OCI-LY3 (cell line): Measurements from ENCODE around the gene DTNA.

ENCODE experiments used
- EZH2phosphoT487 ChIP-seq: fragments of 200-600 bp; shearing (Covaris generic); IDR thresholded peaks from 2 replicates; pipeline ENCODE4 v1.6.1; 2018; ENCODE audit warnings: antibody characterized with exemption, mixed run types, low read depth
- TF ChIP-seq, protein P1 (sequence below): fragments of 200-600, 300-600 bp; sonication (generic); IDR thresholded peaks from 2 replicates; pipeline ENCODE4 v1.5.1; 2014; ENCODE audit warnings: antibody characterized with exemption, low read length, low read depth

DNA sequence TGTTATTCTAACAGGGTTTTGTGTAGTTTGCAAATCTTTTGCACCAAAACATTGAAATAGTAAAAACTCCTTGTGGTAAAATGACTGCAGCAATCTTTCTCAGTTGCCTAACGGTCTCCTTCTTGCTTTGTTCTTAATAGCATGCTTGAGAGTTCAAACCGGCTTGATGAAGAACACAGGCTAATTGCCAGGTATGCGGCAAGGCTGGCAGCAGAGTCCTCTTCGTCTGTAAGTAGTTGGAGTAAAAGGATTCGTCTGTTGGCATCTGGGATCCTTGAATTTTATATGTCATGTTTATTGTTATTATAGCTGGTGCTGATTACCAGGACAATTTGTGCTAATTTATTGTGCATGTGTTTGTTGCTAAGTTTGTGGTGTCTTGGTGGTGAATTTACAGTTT is 138.1 kb downstream of the DTNA start:
- TF ChIP-seq, protein P1, sequence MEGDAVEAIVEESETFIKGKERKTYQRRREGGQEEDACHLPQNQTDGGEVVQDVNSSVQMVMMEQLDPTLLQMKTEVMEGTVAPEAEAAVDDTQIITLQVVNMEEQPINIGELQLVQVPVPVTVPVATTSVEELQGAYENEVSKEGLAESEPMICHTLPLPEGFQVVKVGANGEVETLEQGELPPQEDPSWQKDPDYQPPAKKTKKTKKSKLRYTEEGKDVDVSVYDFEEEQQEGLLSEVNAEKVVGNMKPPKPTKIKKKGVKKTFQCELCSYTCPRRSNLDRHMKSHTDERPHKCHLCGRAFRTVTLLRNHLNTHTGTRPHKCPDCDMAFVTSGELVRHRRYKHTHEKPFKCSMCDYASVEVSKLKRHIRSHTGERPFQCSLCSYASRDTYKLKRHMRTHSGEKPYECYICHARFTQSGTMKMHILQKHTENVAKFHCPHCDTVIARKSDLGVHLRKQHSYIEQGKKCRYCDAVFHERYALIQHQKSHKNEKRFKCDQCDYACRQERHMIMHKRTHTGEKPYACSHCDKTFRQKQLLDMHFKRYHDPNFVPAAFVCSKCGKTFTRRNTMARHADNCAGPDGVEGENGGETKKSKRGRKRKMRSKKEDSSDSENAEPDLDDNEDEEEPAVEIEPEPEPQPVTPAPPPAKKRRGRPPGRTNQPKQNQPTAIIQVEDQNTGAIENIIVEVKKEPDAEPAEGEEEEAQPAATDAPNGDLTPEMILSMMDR, result no peak
- no peak for TF ChIP-seq EZH2phosphoT487
